ENCODE results near the gene ARRDC3. TPM values are rescaled to one million over a fixed set of nuclear protein-coding genes. Genes with fewer than 3 reads are reported as not detected.
"Not testable (repeated sequence)": the region's sequence is repeated elsewhere in the genome, so short reads cannot be mapped to it uniquely, and the experiment has no call there.

Gene ARRDC3
- total RNA-seq, 2 donors from 2014 or later: 8.6 to 29.3 TPM

- Histone ChIP-seq H3K4me3 (no peak overlapping the region), H3K9me3 (no peaks in the 10 kb centered on the region), H3K4me1 (no peaks in the 10 kb centered on the region), H3K27ac (no peak overlapping the region), H3K36me3 (replicated peaks in 1 of 2; ENCODE audit: insufficient read depth in 1 of 2, low read depth in 2 of 2) (no peaks in the 10 kb centered on the region), H3K27me3 (no peaks in the 10 kb centered on the region)
- intact Hi-C loops (cut with DNase I): no loop called here
- WGBS, 2 donors: 86 to 96% methylated on average over 5 of the region's 5 CpGs
- no peak for ATAC-seq
- TF ChIP-seq, protein P1, sequence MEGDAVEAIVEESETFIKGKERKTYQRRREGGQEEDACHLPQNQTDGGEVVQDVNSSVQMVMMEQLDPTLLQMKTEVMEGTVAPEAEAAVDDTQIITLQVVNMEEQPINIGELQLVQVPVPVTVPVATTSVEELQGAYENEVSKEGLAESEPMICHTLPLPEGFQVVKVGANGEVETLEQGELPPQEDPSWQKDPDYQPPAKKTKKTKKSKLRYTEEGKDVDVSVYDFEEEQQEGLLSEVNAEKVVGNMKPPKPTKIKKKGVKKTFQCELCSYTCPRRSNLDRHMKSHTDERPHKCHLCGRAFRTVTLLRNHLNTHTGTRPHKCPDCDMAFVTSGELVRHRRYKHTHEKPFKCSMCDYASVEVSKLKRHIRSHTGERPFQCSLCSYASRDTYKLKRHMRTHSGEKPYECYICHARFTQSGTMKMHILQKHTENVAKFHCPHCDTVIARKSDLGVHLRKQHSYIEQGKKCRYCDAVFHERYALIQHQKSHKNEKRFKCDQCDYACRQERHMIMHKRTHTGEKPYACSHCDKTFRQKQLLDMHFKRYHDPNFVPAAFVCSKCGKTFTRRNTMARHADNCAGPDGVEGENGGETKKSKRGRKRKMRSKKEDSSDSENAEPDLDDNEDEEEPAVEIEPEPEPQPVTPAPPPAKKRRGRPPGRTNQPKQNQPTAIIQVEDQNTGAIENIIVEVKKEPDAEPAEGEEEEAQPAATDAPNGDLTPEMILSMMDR (IDR thresholded peaks at IDR 0.05): no peak
- no peak for TF ChIP-seq POLR2A (IDR thresholded peaks at IDR 0.05)
- no peak for DNase-seq
Observed at GRCh38 chr5:91345461-91345860, 37.7 kb downstream of the ARRDC3 start.

DNA sequence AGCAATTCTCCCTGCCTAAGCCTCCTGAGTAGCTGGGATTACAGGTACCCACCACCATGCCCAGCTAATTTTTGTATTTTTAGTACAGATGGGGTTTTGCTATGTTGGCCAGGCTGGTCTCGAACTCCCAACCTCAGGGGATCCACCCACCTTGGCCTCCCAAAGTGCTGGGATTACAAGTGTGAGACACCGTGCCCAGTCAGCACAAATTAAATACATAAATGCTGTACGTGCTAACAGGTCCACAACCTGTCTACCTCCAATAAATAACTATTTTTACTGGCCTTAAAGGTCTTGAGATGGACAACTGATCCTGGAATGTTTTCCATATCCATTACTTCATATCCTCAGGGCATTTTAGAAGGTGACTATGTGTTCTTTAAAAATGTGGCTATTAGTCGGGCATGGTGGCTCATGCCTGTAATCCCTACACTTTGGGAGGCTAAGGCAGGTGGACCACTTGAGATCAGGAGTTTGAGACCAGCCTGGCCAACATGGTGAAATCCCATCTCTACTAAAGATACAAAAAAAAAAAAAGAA, 38.4 kb downstream of the ARRDC3 start:
- H3K4me3 ChIP-seq; H3K4me1 ChIP-seq; H3K9me3 ChIP-seq; H3K27ac ChIP-seq; H3K36me3 ChIP-seq (replicated peaks in 1 of 2; ENCODE audit: insufficient read depth in 1 of 2, low read depth in 2 of 2); intact Hi-C loops (cut with DNase I); DNase-seq; H3K27me3 ChIP-seq; ATAC-seq: not testable (repeated sequence)
- WGBS, 2 donors: 87 to 89% methylated on average over 4 of the region's 4 CpGs

DNA sequence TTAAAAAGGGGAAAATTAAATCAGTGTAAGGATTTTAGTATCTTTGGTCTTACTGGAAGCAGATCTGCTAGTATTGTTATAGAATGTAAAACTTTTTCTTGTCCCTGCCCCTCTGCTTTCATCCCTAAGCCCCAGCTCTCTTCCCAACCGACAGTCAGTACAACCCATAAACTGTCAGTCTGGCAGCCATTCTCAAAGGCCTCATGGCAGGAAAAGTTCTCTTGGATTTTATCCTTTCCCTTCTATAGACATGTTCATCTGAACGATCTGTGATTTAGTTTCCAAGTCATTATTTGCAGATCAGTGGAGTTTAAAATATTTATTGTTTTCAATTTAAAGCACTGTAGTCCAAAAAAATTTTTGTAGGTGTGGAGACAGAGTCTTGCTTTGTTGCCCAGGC, 39.2 kb downstream of the ARRDC3 start:
- no peaks in the 10 kb centered on the region for H3K4me1 ChIP-seq
- TF ChIP-seq POLR2A (IDR thresholded peaks at IDR 0.05): no peak
- TF ChIP-seq, protein P1 (IDR thresholded peaks at IDR 0.05): no peak
- no peaks in the 10 kb centered on the region for H3K27me3 ChIP-seq
- H3K36me3 ChIP-seq (replicated peaks in 1 of 2; ENCODE audit: insufficient read depth in 1 of 2, low read depth in 2 of 2): no peaks in the 10 kb centered on the region
- WGBS, 2 donors: 74 to 79% methylated on average over 2 of the region's 2 CpGs
- no peak overlapping the region for H3K4me3 ChIP-seq
- no peak for ATAC-seq
- H3K27ac ChIP-seq: no peak overlapping the region
- DNase-seq: no peak
- H3K9me3 ChIP-seq: no peaks in the 10 kb centered on the region
- intact Hi-C loops (cut with DNase I): no loop called here

- H3K4me1 ChIP-seq; ATAC-seq; H3K9me3 ChIP-seq; H3K36me3 ChIP-seq (replicated peaks in 1 of 2; ENCODE audit: insufficient read depth in 1 of 2, low read depth in 2 of 2); H3K27ac ChIP-seq; H3K4me3 ChIP-seq; intact Hi-C loops (cut with DNase I); DNase-seq; H3K27me3 ChIP-seq: not testable (repeated sequence)
- WGBS, 2 donors: 95 to 98% methylated on average over 22 to 25 of the region's 29 CpGs
Observed at GRCh38 chr5:91342931-91343330, 40.2 kb downstream of the ARRDC3 start.

DNA sequence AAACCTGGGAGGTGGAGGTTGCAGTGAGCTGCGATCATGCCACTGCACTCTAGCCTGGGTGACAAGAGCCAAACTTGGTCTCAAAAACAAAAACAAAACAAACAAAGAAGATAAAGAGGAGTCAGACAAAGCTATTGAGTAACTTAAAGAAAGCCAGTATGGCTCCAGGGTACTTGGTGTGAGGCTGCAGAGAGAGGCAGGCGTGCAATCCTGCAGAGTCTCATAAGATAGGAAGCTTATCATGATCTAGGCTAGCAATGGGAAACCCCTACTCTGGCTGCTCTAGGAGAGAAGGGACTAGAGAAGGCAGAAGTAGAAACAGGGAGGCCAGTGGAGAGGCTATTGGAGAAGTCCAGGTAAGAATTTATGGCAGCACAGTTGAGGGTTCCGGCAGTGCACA, 42.0 kb downstream of the ARRDC3 start:
- WGBS, 2 donors: 65 to 77% methylated on average over 3 of the region's 3 CpGs
- no peaks in the 10 kb centered on the region for H3K36me3 ChIP-seq (replicated peaks in 1 of 2; ENCODE audit: insufficient read depth in 1 of 2, low read depth in 2 of 2)
- H3K27ac ChIP-seq: no peak overlapping the region
- H3K9me3 ChIP-seq: no peaks in the 10 kb centered on the region
- no peak for ATAC-seq
- H3K4me1 ChIP-seq: no peaks in the 10 kb centered on the region
- TF ChIP-seq POLR2A (IDR thresholded peaks at IDR 0.05): no peak
- TF ChIP-seq, protein P1 (IDR thresholded peaks at IDR 0.05): no peak
- H3K27me3 ChIP-seq: no peaks in the 10 kb centered on the region
- H3K4me3 ChIP-seq: no peak overlapping the region
- intact Hi-C loops (cut with DNase I): no loop called here
- no peak for DNase-seq

- 84 to 93% methylated on average over 3 of the region's 3 CpGs for WGBS, 2 donors
- Histone ChIP-seq H3K9me3 (no peaks in the 10 kb centered on the region), H3K27ac (no peak overlapping the region), H3K36me3 (replicated peaks in 1 of 2; ENCODE audit: insufficient read depth in 1 of 2, low read depth in 2 of 2) (no peaks in the 10 kb centered on the region), H3K27me3 (no peaks in the 10 kb centered on the region), H3K4me1 (no peaks in the 10 kb centered on the region), H3K4me3 (no peak overlapping the region)
- intact Hi-C loops (cut with DNase I): no loop called here
- TF ChIP-seq, protein P1 (IDR thresholded peaks at IDR 0.05): no peak
- TF ChIP-seq POLR2A (IDR thresholded peaks at IDR 0.05): no peak
- DNase-seq (no peak), ATAC-seq (no peak)
Observed at GRCh38 chr5:91340532-91340931, 42.6 kb downstream of the ARRDC3 start.
